Kidney (tissue), 14 donors: ENCODE results near the gene OR1L6. TPM values are rescaled to one million over a fixed set of nuclear protein-coding genes. Genes with fewer than 3 reads are reported as not detected.

Experiments
- DNase-seq, 5 donors: peaks; one replicate each; pipeline ENCODE4 v3.0.0-alpha.2; 2013 to 2020
- FAIRE-seq: peaks from 2 replicates; lab custom pipeline; 2012; peaks lifted over from hg19 to GRCh38; lab: Jason Lieb, UNC
- H3K27ac ChIP-seq, 2 donors: one replicate each; pipeline ENCODE4 v1.7.0; 2013; ENCODE audit warnings: low read depth in 2 of 2, low read length in 2 of 2, inconsistent platforms in 1 of 2
- H3K27me3 ChIP-seq: one replicate; pipeline ENCODE4 v1.7.1; 2013; ENCODE audit warnings: low read length, inconsistent platforms; ENCODE audit not compliant: control insufficient read depth, insufficient read depth
- H3K36me3 ChIP-seq, 3 donors: one replicate each; pipeline versions ENCODE4 v1.7.0 to v1.7.1; 2013; ENCODE audit warnings: low read length in 3 of 3, control low read depth in 1 of 3, inconsistent platforms in 1 of 3; ENCODE audit not compliant: insufficient read depth in 3 of 3, control insufficient read depth in 2 of 3
- H3K4me1 ChIP-seq, 3 donors: one replicate each; pipeline versions ENCODE4 v1.7.0 to v1.7.1; 2013; ENCODE audit warnings: low read length in 3 of 3, inconsistent platforms in 1 of 3, low read depth in 1 of 3; ENCODE audit not compliant: control insufficient read depth in 2 of 3, insufficient read depth in 2 of 3
- H3K4me3 ChIP-seq, 3 donors: one replicate each; pipeline versions ENCODE4 v1.7.0 to v1.8.1; 2013; ENCODE audit warnings: low read length in 3 of 3, control low read depth in 1 of 3, inconsistent platforms in 1 of 3
- H3K9ac ChIP-seq, 3 donors: one replicate each; pipeline versions ENCODE4 v1.7.0 to v1.7.1; 2013; ENCODE audit warnings: low read length in 3 of 3, control low read depth in 1 of 3, inconsistent platforms in 1 of 3
- H3K9me3 ChIP-seq, 3 donors: one replicate each; pipeline versions ENCODE4 v1.7.0 to v1.7.1; 2013; ENCODE audit warnings: low read length in 3 of 3, control low read depth in 1 of 3, inconsistent platforms in 1 of 3; ENCODE audit not compliant: control insufficient read depth in 2 of 3, insufficient read depth in 1 of 3
- CTCF ChIP-seq: IDR thresholded peaks from 3 replicates; pipeline ENCODE4 v1.5.1; 2012; ENCODE audit warnings: mild to moderate bottlenecking, moderate library complexity, borderline replicate concordance; ENCODE audit not compliant: insufficient read depth; ENCODE audit errors: extremely low read depth
- intact Hi-C: fragments of 100-400 bp; cut with DNase I; formaldehyde crosslinking; loops from one replicate; pipeline ENCODE4 v1.11.1; 2022
- polyA plus RNA-seq: library from polyadenylated mRNA; stranded (reverse); fragments of 350-450 nt; fragmentation: Illumina TruSeq; extraction: RNeasy Lipid Tissue Mini Kit (QIAGEN cat#74804); gene quantifications from one replicate; pipeline ENCODE4 v1.2.3, GENCODE V29; 2014; ENCODE audit warnings: low read depth, low replicate concordance; ENCODE audit not compliant: insufficient read depth
- total RNA-seq: library from RNA; stranded (reverse); fragmentation: NEBNext Ultra II Directional; extraction: Animal tissue kit (Norgen Biotek cat#: 25700); gene quantifications from one replicate; pipeline ENCODE4 v1.2.1, GENCODE V29; 2021
- donor health status: control.
- donor health status: control.
- donor health status: control.
- donor health status: control.
- donor health status: control.
- donor health status: DM: yes; HTN: yes; CAD: no.
- donor health status: Normal renal cell carcinoma (clear cell type).

The OR1L6 gene
- total and polyA plus RNA-seq, 2 donors from 2014 or later, result not detected

DNA sequence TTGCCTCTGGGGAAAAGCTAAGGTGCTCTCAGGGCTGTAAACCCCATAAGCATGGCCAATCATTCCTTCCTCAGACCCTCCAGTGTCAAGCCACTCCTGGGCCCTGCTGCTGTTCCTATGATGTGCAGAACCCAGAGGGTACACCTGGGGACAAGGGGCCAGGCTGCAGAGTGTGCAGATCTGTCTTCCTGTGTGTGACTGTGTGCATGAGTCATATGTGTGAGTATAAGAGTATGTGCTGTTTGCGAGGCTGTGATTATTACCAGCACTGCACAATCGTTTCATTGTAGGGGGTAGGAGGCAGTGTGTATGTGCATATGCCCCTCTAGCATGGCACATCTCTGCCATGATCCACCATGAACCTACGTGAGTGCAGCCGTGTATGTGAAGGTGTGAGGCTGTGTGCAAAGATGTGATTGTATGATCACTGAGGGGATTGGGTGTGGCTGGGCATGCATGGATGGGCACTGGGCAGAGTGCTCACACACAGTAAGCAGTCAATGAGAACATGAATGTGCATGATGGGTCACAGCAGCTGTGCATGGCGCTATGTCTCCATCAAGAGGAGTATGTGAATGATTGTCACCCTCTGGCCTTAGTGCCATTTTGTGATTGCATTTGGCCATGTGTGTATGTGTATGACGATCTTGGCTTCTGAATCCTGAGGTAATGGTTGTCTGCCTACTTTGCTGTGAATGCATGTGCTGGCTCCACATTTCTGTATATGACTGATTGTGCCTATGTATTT, 55.4 kb downstream of the OR1L6 start:
- H3K4me1 ChIP-seq, result no peaks in the 10 kb centered on the region
- H3K27me3 ChIP-seq, result no peaks in the 10 kb centered on the region
- no peaks in the 10 kb centered on the region for H3K36me3 ChIP-seq
- FAIRE-seq (no peak), DNase-seq (no peak)
- no peak overlapping the region for H3K27ac ChIP-seq
- no peak for TF ChIP-seq CTCF
- no peak overlapping the region for H3K9ac ChIP-seq
- no peak overlapping the region for H3K4me3 ChIP-seq
- intact Hi-C loops, result no loop called here
- H3K9me3 ChIP-seq, result no peaks in the 10 kb centered on the region

Other genes starting within 250 kb of the OR1L6 start
- not detected for gene OR1J2, start 231.5 kb upstream of the OR1L6 start, total RNA-seq
- not detected for gene OR1J2, start 231.5 kb upstream of the OR1L6 start, polyA plus RNA-seq
- gene OR1J4, start 223.2 kb upstream of the OR1L6 start, total RNA-seq, result not detected
- gene OR1J4, start 223.2 kb upstream of the OR1L6 start, polyA plus RNA-seq, result not detected
- not detected for gene OR1N1, start 215.0 kb upstream of the OR1L6 start, total RNA-seq
- not detected for gene OR1N1, start 215.0 kb upstream of the OR1L6 start, polyA plus RNA-seq
- not detected for gene OR1N2, start 189.2 kb upstream of the OR1L6 start, total RNA-seq
- not detected for gene OR1N2, start 189.2 kb upstream of the OR1L6 start, polyA plus RNA-seq
- not detected for gene OR1L8, start 158.9 kb upstream of the OR1L6 start, total RNA-seq
- gene OR1L8, start 158.9 kb upstream of the OR1L6 start, polyA plus RNA-seq, result not detected
- gene OR1Q1, start 127.6 kb upstream of the OR1L6 start, total RNA-seq, result not detected
- gene OR1Q1, start 127.6 kb upstream of the OR1L6 start, polyA plus RNA-seq, result not detected
- gene OR1B1, start 84.7 kb upstream of the OR1L6 start, total RNA-seq, result not detected
- not detected for gene OR1B1, start 84.7 kb upstream of the OR1L6 start, polyA plus RNA-seq
- gene OR1L1, start 80.6 kb upstream of the OR1L6 start, total RNA-seq, result not detected
- not detected for gene OR1L1, start 80.6 kb upstream of the OR1L6 start, polyA plus RNA-seq
- gene OR1L3, start 67.2 kb upstream of the OR1L6 start, total RNA-seq, result not detected
- gene OR1L3, start 67.2 kb upstream of the OR1L6 start, polyA plus RNA-seq, result not detected
- gene OR1L4, start 18.3 kb upstream of the OR1L6 start, total RNA-seq, result not detected
- not detected for gene OR1L4, start 18.3 kb upstream of the OR1L6 start, polyA plus RNA-seq
- not detected for gene OR5C1, start 46.6 kb downstream of the OR1L6 start, total RNA-seq
- gene OR5C1, start 46.6 kb downstream of the OR1L6 start, polyA plus RNA-seq, result not detected
- gene OR1K1, start 57.8 kb downstream of the OR1L6 start, total RNA-seq, result not detected
- not detected for gene OR1K1, start 57.8 kb downstream of the OR1L6 start, polyA plus RNA-seq
- 15.0 TPM for gene PDCL, start 86.3 kb downstream of the OR1L6 start, total RNA-seq
- gene PDCL, start 86.3 kb downstream of the OR1L6 start, polyA plus RNA-seq, result 8.3 TPM
- 49.9 TPM for gene RC3H2, start 163.1 kb downstream of the OR1L6 start, total RNA-seq
- 9.8 TPM for gene RC3H2, start 163.1 kb downstream of the OR1L6 start, polyA plus RNA-seq
- gene ZBTB6, start 171.0 kb downstream of the OR1L6 start, total RNA-seq, result 9.8 TPM
- gene ZBTB6, start 171.0 kb downstream of the OR1L6 start, polyA plus RNA-seq, result 2.0 TPM
- 8.2 TPM for gene ZBTB26, start 189.2 kb downstream of the OR1L6 start, total RNA-seq
- gene ZBTB26, start 189.2 kb downstream of the OR1L6 start, polyA plus RNA-seq, result 3.4 TPM
- gene RABGAP1, start 198.7 kb downstream of the OR1L6 start, total RNA-seq, result 61.1 TPM
- gene RABGAP1, start 198.7 kb downstream of the OR1L6 start, polyA plus RNA-seq, result 13.7 TPM